ENCODE data around the gene HSPG2. TPM values are rescaled to one million over a fixed set of nuclear protein-coding genes. Genes with fewer than 3 reads are reported as not detected.

Gene HSPG2
- total RNA-seq, 1 donor from 2014 or later, result 1,732 TPM

DNA sequence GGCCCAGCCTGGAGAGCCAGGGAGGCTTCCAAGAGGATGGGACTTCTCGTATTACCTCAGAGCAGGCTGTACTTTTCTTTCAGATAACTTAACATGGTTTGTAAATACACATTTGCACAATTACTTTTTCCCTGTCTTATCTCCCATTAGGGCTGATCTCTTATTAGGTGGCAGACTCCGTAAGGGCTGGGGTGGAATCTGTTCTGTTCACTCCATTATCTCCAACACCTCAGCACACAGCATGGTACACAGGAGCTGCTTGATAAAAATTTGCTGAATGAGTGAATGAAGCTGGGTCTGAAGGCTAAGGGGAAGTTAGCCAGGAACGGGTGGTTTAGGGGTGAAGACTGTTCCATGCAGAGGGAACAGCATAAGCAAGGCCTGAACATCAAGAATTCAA is 76.1 kb downstream of the HSPG2 start:
- no peak overlapping the region for H3K27ac Mint-ChIP-seq (ENCODE audit: unreplicated experiment)
- H3K27me3 Mint-ChIP-seq (ENCODE audit: unreplicated experiment), result peaks cover 32% of the 10 kb centered on the region
- H3K4me1 Mint-ChIP-seq (ENCODE audit: unreplicated experiment), result peaks cover 3% of the 10 kb centered on the region
- H3K9me3 Mint-ChIP-seq (ENCODE audit: unreplicated experiment), result no peaks in the 10 kb centered on the region
- peak overlapping the region; percentile 37 for H3K4me3 Mint-ChIP-seq (ENCODE audit: unreplicated experiment)
- TF ChIP-seq, protein P1, sequence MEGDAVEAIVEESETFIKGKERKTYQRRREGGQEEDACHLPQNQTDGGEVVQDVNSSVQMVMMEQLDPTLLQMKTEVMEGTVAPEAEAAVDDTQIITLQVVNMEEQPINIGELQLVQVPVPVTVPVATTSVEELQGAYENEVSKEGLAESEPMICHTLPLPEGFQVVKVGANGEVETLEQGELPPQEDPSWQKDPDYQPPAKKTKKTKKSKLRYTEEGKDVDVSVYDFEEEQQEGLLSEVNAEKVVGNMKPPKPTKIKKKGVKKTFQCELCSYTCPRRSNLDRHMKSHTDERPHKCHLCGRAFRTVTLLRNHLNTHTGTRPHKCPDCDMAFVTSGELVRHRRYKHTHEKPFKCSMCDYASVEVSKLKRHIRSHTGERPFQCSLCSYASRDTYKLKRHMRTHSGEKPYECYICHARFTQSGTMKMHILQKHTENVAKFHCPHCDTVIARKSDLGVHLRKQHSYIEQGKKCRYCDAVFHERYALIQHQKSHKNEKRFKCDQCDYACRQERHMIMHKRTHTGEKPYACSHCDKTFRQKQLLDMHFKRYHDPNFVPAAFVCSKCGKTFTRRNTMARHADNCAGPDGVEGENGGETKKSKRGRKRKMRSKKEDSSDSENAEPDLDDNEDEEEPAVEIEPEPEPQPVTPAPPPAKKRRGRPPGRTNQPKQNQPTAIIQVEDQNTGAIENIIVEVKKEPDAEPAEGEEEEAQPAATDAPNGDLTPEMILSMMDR (IDR thresholded peaks at IDR 0.05; ENCODE audit: unreplicated experiment), result no peak
- H3K36me3 Mint-ChIP-seq (ENCODE audit: low read depth, unreplicated experiment), result peaks cover 54% of the 10 kb centered on the region
- no peak for DNase-seq (ENCODE audit: low spot score)

DNA sequence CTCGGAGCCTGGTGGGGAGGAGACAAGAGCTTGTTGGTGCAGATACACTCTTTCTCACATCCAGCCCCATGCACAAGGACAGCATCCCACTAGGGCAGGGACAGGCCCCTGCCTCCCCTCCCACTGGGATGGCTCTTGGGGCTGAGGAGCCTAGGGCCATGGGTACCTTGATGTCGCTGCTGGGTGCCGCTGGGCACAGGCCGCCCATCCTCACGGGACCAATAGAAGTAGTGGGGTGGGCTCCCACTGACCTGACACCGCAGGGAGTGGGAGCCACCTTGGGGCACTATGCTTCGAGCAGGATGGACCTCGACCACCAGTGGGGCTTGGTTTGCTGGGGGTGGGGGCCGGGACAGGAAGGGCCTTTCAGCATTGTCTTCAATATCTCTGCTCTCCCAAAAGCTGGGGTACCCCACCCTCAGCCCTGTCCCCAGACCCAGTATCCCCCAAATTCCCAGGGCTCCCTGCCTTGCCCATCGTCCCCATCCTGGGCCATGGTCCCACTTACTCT is 77.4 kb downstream of the HSPG2 start:
- no peak for DNase-seq (ENCODE audit: low spot score)
- H3K27ac Mint-ChIP-seq (ENCODE audit: unreplicated experiment), result no peak overlapping the region
- peaks cover 57% of the 10 kb centered on the region for H3K36me3 Mint-ChIP-seq (ENCODE audit: low read depth, unreplicated experiment)
- peaks cover 3% of the 10 kb centered on the region for H3K4me1 Mint-ChIP-seq (ENCODE audit: unreplicated experiment)
- H3K4me3 Mint-ChIP-seq (ENCODE audit: unreplicated experiment), result no peak overlapping the region
- H3K27me3 Mint-ChIP-seq (ENCODE audit: unreplicated experiment), result peaks cover 36% of the 10 kb centered on the region
- no peaks in the 10 kb centered on the region for H3K9me3 Mint-ChIP-seq (ENCODE audit: unreplicated experiment)
- TF ChIP-seq, protein P1 (IDR thresholded peaks at IDR 0.05; ENCODE audit: unreplicated experiment), result no peak

DNA sequence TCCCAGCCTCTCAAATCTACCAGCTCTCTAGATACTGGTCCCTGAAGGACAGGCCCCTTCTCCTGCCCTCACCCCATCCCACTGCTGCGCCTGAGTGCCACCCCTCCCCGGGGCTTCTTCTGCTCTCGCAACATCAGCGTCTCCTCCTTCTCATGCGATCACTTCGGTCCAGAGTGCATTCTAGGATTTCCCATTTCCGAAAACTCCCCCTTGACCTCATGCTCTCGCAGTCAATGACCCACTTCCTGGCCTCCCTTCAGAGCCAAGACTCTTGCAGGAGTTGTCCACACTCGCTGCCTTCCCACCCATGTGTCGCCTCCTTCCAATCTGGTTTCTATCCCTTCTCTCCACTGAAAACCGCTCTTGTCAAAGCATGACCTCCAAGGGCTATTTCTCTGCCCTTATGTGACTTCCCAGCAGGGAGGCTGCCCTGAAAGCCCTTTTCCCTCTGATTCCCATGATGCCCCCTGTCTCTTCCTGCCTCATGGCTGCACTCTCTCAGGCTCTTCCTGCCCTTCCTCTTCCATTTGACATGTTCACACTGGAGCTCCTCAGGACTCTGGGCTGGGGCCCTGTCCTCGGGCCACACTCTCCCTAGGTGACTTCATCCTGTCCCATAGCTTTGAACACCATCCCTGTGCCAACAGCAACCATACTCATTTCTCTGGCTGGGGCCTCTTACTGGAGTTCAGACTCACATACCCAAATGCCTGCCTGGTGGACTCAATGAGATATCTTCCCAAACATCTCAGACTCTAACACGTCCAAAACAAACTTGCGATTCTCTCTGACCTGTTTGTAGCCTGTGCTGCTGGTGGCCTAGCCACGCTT is 79.1 kb downstream of the HSPG2 start:
- TF ChIP-seq, protein P1 (IDR thresholded peaks at IDR 0.05; ENCODE audit: unreplicated experiment), result no peak
- peaks cover 40% of the 10 kb centered on the region for H3K27me3 Mint-ChIP-seq (ENCODE audit: unreplicated experiment)
- H3K27ac Mint-ChIP-seq (ENCODE audit: unreplicated experiment), result peak overlapping the region; percentile 58
- H3K4me1 Mint-ChIP-seq (ENCODE audit: unreplicated experiment), result peaks cover 3% of the 10 kb centered on the region
- no peaks in the 10 kb centered on the region for H3K9me3 Mint-ChIP-seq (ENCODE audit: unreplicated experiment)
- peaks cover 51% of the 10 kb centered on the region for H3K36me3 Mint-ChIP-seq (ENCODE audit: low read depth, unreplicated experiment)
- peak overlapping the region; percentile 60 for H3K4me3 Mint-ChIP-seq (ENCODE audit: unreplicated experiment)
- DNase-seq (ENCODE audit: low spot score), result no peak

GRCh38 chr1:21857142-21857839 is 79.8 kb downstream of the HSPG2 start:
- Mint-ChIP-seq H3K4me1 (ENCODE audit: unreplicated experiment) (peaks cover 3% of the 10 kb centered on the region), H3K4me3 (ENCODE audit: unreplicated experiment) (peak overlapping the region; percentile 60), H3K36me3 (ENCODE audit: low read depth, unreplicated experiment) (peaks cover 51% of the 10 kb centered on the region), H3K27me3 (ENCODE audit: unreplicated experiment) (peaks cover 40% of the 10 kb centered on the region), H3K27ac (ENCODE audit: unreplicated experiment) (peak overlapping the region; percentile 49), H3K9me3 (ENCODE audit: unreplicated experiment) (no peaks in the 10 kb centered on the region)
- no peak for DNase-seq (ENCODE audit: low spot score)
- TF ChIP-seq, protein P1 (IDR thresholded peaks at IDR 0.05; ENCODE audit: unreplicated experiment), result no peak
